ENCODE measurements around the gene VWA1.

The VWA1 gene

DNA sequence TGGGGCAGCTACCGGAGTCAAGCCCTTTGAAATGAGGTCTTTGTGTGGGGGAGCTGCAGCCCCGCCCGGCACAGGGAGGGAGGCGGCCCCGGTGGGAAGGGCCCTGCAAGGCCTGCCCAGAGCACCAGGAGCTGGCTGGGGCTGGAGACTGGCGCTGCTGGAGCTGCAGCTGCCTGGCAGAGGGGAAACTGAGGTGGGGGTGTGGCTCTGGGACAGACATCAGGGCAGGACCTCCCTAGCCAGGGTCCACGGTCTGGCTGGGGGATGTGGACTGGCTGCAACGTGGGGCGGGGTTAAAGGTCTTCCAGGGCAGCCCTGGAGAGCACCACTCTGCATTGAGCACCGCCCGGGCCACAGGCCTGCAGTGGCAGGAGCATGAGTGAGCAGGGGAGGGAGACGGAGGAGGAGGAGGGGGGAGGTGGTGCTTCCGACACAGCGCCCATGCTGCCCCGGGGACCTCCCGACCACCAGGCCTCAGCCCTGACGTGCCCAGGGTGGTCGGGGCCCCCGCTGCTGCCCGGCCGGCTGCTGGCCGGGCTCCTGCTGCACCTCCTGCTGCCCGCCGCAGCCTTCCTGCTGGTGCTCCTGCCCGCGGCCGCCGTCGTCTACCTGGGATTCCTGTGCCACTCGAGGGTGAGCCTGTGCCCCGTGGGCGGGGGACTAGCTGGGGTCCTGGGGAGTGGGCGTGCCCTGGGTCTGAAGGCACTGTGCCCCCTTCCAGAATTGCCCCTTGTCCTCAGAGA, 9.6 kb upstream of the VWA1 start:
- H3K9me3 ChIP-seq (ENCODE audit: severe bottlenecking), result no peaks in the 10 kb centered on the region
- 0 out of 3 replicates have a peak, but pooled peaks have one; percentile 11 for ATAC-seq (ENCODE audit: low read depth)
- no peak overlapping the region for H3K4me3 ChIP-seq (ENCODE audit: severe bottlenecking)
- H3K27me3 ChIP-seq (ENCODE audit: insufficient read depth, poor library complexity, severe bottlenecking), result no peaks in the 10 kb centered on the region
- H3K36me3 ChIP-seq (ENCODE audit: low read depth), result no peaks in the 10 kb centered on the region
- no peak overlapping the region for H3K27ac ChIP-seq (ENCODE audit: poor library complexity, severe bottlenecking)
- peaks cover 24% of the 10 kb centered on the region for H3K4me1 ChIP-seq (ENCODE audit: insufficient read depth, poor library complexity, severe bottlenecking)
- TF ChIP-seq, protein P1, sequence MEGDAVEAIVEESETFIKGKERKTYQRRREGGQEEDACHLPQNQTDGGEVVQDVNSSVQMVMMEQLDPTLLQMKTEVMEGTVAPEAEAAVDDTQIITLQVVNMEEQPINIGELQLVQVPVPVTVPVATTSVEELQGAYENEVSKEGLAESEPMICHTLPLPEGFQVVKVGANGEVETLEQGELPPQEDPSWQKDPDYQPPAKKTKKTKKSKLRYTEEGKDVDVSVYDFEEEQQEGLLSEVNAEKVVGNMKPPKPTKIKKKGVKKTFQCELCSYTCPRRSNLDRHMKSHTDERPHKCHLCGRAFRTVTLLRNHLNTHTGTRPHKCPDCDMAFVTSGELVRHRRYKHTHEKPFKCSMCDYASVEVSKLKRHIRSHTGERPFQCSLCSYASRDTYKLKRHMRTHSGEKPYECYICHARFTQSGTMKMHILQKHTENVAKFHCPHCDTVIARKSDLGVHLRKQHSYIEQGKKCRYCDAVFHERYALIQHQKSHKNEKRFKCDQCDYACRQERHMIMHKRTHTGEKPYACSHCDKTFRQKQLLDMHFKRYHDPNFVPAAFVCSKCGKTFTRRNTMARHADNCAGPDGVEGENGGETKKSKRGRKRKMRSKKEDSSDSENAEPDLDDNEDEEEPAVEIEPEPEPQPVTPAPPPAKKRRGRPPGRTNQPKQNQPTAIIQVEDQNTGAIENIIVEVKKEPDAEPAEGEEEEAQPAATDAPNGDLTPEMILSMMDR (IDR thresholded peaks at IDR 0.05; ENCODE audit: poor library complexity, severe bottlenecking), result no peak
- peak; percentile 67 for DNase-seq (ENCODE audit: low spot score)

DNA sequence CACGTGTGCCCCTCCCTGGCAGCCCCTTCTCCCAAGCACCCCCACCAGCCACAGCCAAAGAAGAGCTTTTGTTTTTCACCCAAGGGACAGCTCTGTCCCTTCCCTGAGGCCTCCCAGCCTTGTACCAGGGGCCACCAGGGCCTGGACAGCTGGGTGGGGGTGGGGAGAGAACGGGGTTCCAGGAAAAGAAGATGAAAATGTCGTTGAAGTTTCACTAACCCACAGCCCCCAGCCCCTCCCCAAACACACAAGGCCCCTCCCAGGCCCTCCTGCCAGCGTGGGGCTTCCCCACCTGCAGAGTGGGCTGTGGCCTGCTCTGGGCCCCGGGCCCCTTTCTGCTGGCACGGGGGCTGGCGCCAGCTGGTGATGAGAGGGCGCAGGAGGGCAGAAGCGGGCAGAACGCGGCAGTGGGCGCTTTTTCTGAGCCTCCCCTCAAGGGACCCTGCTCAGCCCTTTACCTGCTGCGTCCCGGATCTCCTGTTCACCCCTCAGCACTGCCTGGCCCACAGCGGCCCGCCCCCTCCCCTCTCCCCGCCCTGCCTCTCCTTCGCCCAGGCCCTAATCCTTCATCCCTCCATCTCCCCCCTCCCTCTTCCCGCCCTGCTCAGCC, 8.9 kb upstream of the VWA1 start:
- H3K4me1 ChIP-seq (ENCODE audit: insufficient read depth, poor library complexity, severe bottlenecking), result peaks cover 17% of the 10 kb centered on the region
- DNase-seq (ENCODE audit: low spot score) (no peak), ATAC-seq (ENCODE audit: low read depth) (no peak)
- TF ChIP-seq, protein P1 (IDR thresholded peaks at IDR 0.05; ENCODE audit: poor library complexity, severe bottlenecking), result no peak
- no peak overlapping the region for H3K27ac ChIP-seq (ENCODE audit: poor library complexity, severe bottlenecking)
- H3K27me3 ChIP-seq (ENCODE audit: insufficient read depth, poor library complexity, severe bottlenecking), result no peaks in the 10 kb centered on the region
- no peak overlapping the region for H3K4me3 ChIP-seq (ENCODE audit: severe bottlenecking)
- H3K9me3 ChIP-seq (ENCODE audit: severe bottlenecking), result no peaks in the 10 kb centered on the region
- H3K36me3 ChIP-seq (ENCODE audit: low read depth), result no peaks in the 10 kb centered on the region

DNA sequence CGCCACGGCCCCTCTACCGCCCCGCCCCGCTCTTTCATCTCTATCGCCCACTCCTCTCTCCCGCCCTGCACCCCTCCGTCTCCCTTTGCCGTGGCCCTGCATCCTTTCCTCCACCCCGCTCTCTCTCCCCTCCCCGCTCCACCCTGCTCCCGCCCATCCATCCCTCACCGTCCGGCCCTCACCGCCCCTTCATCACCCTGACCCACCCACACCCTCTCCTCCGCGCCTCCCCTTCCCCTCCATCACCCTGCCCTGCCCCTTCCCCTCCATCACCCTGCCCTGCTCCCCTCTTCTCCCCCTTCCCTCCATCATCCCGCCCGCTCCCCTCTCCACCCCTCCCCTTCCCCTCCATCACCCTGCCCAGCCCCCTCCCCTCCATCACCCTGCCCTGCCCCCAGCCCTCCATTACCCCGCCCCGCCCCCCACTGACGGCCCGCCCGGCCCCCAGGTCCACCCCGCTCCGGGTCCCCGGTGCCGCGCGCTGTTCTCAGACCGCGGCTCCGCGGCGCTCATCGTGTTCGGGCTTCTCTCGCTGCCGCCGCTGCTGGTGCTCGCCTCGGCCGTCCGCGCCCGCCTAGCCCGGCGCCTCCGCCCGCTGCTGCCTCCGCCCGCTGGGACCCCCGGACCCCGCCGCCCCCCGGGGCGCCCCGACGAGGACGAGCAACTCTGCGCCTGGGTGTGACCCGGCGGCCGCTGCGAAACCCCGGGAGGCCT, 8.2 kb upstream of the VWA1 start:
- TF ChIP-seq, protein P1 (IDR thresholded peaks at IDR 0.05; ENCODE audit: poor library complexity, severe bottlenecking), result no peak
- DNase-seq (ENCODE audit: low spot score) (peak; percentile 84), ATAC-seq (ENCODE audit: low read depth) (no peak)
- Histone ChIP-seq H3K9me3 (ENCODE audit: severe bottlenecking) (no peaks in the 10 kb centered on the region), H3K4me1 (ENCODE audit: insufficient read depth, poor library complexity, severe bottlenecking) (peaks cover 12% of the 10 kb centered on the region), H3K4me3 (ENCODE audit: severe bottlenecking) (peak overlapping the region; percentile 38), H3K27ac (ENCODE audit: poor library complexity, severe bottlenecking) (no peak overlapping the region), H3K27me3 (ENCODE audit: insufficient read depth, poor library complexity, severe bottlenecking) (no peaks in the 10 kb centered on the region), H3K36me3 (ENCODE audit: low read depth) (no peaks in the 10 kb centered on the region)

DNA sequence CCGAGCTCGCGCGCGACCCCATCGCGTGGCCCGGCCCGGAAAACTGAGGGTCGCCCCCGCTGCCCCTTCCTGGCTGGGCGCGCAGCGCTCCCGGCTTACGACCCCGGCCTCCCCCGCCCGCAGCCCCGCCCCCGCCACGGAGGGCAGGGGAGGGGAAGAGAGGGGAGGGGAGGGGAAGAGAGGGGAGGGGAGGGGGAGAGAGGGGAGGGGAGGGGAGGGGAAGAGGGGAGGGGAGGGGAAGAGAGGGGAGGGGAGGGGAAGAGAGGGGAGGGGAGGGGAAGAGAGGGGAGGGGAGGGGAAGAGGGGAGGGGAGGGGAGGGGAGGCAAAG, 7.7 kb upstream of the VWA1 start:
- peaks cover 7% of the 10 kb centered on the region for H3K4me1 ChIP-seq (ENCODE audit: insufficient read depth, poor library complexity, severe bottlenecking)
- H3K27me3 ChIP-seq (ENCODE audit: insufficient read depth, poor library complexity, severe bottlenecking), result no peaks in the 10 kb centered on the region
- no peak overlapping the region for H3K27ac ChIP-seq (ENCODE audit: poor library complexity, severe bottlenecking)
- H3K9me3 ChIP-seq (ENCODE audit: severe bottlenecking), result no peaks in the 10 kb centered on the region
- H3K4me3 ChIP-seq (ENCODE audit: severe bottlenecking), result peak overlapping the region; percentile 38
- DNase-seq (ENCODE audit: low spot score), result no peak
- no peak for ATAC-seq (ENCODE audit: low read depth)
- H3K36me3 ChIP-seq (ENCODE audit: low read depth), result no peaks in the 10 kb centered on the region
- TF ChIP-seq, protein P1 (IDR thresholded peaks at IDR 0.05; ENCODE audit: poor library complexity, severe bottlenecking), result no peak

Data from RWPE2 (cell line).